Esophagus squamous epithelium (tissue), 4 donors: ENCODE results near the gene PARP15.

ENCODE experiments used
- POLR2A ChIP-seq, 4 donors: fragments of 450-650 bp; IDR thresholded peaks; one replicate each; pipeline ENCODE4 v1.6.1; 2017; ENCODE audit warnings: antibody characterized with exemption in 4 of 4, mild to moderate bottlenecking in 4 of 4, moderate library complexity in 3 of 4
- TF ChIP-seq, protein P1 (sequence below), 6 experiments: fragments of 450-650 bp in 4 of 6; fragments of 200-600 bp in 2 of 6; sonication (generic) in 2 of 6; IDR thresholded peaks; one replicate each; pipeline ENCODE4 v1.5.1; 2016 to 2019; ENCODE audit warnings: antibody characterized with exemption in 6 of 6, mild to moderate bottlenecking in 4 of 6, moderate library complexity in 4 of 6

- TF ChIP-seq POLR2A (IDR thresholded peaks at IDR 0.05), result no peak
- TF ChIP-seq, protein P1, sequence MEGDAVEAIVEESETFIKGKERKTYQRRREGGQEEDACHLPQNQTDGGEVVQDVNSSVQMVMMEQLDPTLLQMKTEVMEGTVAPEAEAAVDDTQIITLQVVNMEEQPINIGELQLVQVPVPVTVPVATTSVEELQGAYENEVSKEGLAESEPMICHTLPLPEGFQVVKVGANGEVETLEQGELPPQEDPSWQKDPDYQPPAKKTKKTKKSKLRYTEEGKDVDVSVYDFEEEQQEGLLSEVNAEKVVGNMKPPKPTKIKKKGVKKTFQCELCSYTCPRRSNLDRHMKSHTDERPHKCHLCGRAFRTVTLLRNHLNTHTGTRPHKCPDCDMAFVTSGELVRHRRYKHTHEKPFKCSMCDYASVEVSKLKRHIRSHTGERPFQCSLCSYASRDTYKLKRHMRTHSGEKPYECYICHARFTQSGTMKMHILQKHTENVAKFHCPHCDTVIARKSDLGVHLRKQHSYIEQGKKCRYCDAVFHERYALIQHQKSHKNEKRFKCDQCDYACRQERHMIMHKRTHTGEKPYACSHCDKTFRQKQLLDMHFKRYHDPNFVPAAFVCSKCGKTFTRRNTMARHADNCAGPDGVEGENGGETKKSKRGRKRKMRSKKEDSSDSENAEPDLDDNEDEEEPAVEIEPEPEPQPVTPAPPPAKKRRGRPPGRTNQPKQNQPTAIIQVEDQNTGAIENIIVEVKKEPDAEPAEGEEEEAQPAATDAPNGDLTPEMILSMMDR (IDR thresholded peaks at IDR 0.05), result no peak
Observed at GRCh38 chr3:122662505-122662904, 85.1 kb downstream of the PARP15 start.
